Trophoblast cell (in vitro differentiated cells and primary cell): Measurements from ENCODE around the gene KRTAP20-4.

Experiments used
- DNase-seq, 2 donors: peaks; one replicate each; pipeline ENCODE4 v3.0.0-alpha.2; 2016
- H2AFZ ChIP-seq: 2 replicates; pipeline ENCODE4 v1.6.1; 2013; ENCODE audit warnings: low read length, moderate library complexity, mild to moderate bottlenecking; ENCODE audit not compliant: insufficient read depth, poor library complexity
- H2AK5ac ChIP-seq: 2 replicates; pipeline ENCODE4 v1.6.1; 2013; ENCODE audit warnings: mild to moderate bottlenecking, low read length
- H2BK120ac ChIP-seq: 2 replicates; pipeline ENCODE4 v1.6.1; 2013; ENCODE audit warnings: low read length, mild to moderate bottlenecking, moderate library complexity; ENCODE audit not compliant: insufficient read depth, poor library complexity
- H2BK12ac ChIP-seq: 2 replicates; pipeline ENCODE4 v1.6.1; 2013; ENCODE audit warnings: mild to moderate bottlenecking, low read length, moderate library complexity
- H2BK5ac ChIP-seq: 2 replicates; pipeline ENCODE4 v1.6.1; 2013; ENCODE audit warnings: low read length, low read depth, moderate library complexity, mild to moderate bottlenecking; ENCODE audit not compliant: poor library complexity
- H3K14ac ChIP-seq: 2 replicates; pipeline ENCODE4 v1.6.1; 2013; ENCODE audit warnings: mild to moderate bottlenecking, low read length
- H3K18ac ChIP-seq: 2 replicates; pipeline ENCODE4 v1.6.1; 2013; ENCODE audit warnings: mild to moderate bottlenecking, low read length
- H3K23ac ChIP-seq: 2 replicates; pipeline ENCODE4 v1.6.1; 2013; ENCODE audit warnings: low read length
- H3K27ac ChIP-seq: 2 replicates; pipeline ENCODE4 v1.5.1; 2013; ENCODE audit warnings: low read depth, mild to moderate bottlenecking, inconsistent platforms, low read length, moderate library complexity
- H3K27me3 ChIP-seq: 2 replicates; pipeline ENCODE4 v1.6.1; 2013; ENCODE audit warnings: inconsistent platforms, mild to moderate bottlenecking, low read length, moderate library complexity; ENCODE audit not compliant: insufficient read depth
- H3K36me3 ChIP-seq, 2 experiments: 1 replicate in 1 of 2; 2 replicates in 1 of 2; pipeline ENCODE4 v1.6.1; 2013; ENCODE audit warnings: low read length in 2 of 2, mild to moderate bottlenecking in 2 of 2, moderate library complexity in 1 of 2; ENCODE audit not compliant: insufficient read depth in 2 of 2, control insufficient read depth in 1 of 2
- H3K4ac ChIP-seq: 2 replicates; pipeline ENCODE4 v1.6.1; 2013; ENCODE audit warnings: low read depth, mild to moderate bottlenecking, low read length, moderate library complexity
- H3K4me1 ChIP-seq, 2 experiments: 1 replicate in 1 of 2; 2 replicates in 1 of 2; pipeline ENCODE4 v1.6.1; 2013; ENCODE audit warnings: low read length in 2 of 2, mild to moderate bottlenecking in 2 of 2, moderate library complexity in 1 of 2; ENCODE audit not compliant: insufficient read depth in 2 of 2, control insufficient read depth in 1 of 2
- H3K4me2 ChIP-seq: 2 replicates; pipeline ENCODE4 v1.6.1; 2013; ENCODE audit warnings: inconsistent platforms, mild to moderate bottlenecking, low read length, moderate library complexity
- H3K4me3 ChIP-seq: 2 replicates; pipeline ENCODE4 v1.5.1; 2013; ENCODE audit warnings: mild to moderate bottlenecking, low read depth, low read length, inconsistent platforms
- H3K79me1 ChIP-seq: one replicate; pipeline ENCODE4 v1.6.1; 2013; ENCODE audit warnings: low read length
- H3K79me2 ChIP-seq: 2 replicates; pipeline ENCODE4 v1.6.1; 2013; ENCODE audit warnings: low read length, mild to moderate bottlenecking; ENCODE audit not compliant: control insufficient read depth, insufficient read depth, poor library complexity
- H3K9ac ChIP-seq: 2 replicates; pipeline ENCODE4 v1.6.1; 2013; ENCODE audit warnings: mild to moderate bottlenecking, low read length
- H3K9me3 ChIP-seq: 2 replicates; pipeline ENCODE4 v1.6.1; 2013; ENCODE audit warnings: low read depth, mild to moderate bottlenecking, control low read depth, inconsistent platforms, low read length; ENCODE audit not compliant: insufficient read depth
- H4K12ac ChIP-seq: 2 replicates; pipeline ENCODE4 v1.6.1; 2013; ENCODE audit warnings: low read depth, mild to moderate bottlenecking, low read length, moderate library complexity
- H4K8ac ChIP-seq: 2 replicates; pipeline ENCODE4 v1.6.1; 2013; ENCODE audit warnings: low read depth, mild to moderate bottlenecking, low read length, moderate library complexity
- H4K91ac ChIP-seq: one replicate; pipeline ENCODE4 v1.6.1; 2013; ENCODE audit warnings: low read depth, mild to moderate bottlenecking, low read length, moderate library complexity
- WGBS: extraction: QIAGEN DNeasy Blood & Tissue Kit; methylation state at CpG from one replicate; pipeline ENCODE4 v1.1.7; 2013; ENCODE audit warnings: missing lambda C conversion rate; ENCODE audit not compliant: insufficient read length, insufficient coverage; ENCODE audit errors: extremely low coverage; 5-methylcytosine and 5-hydroxymethylcytosine counted together

KRTAP20-4 gene

DNA sequence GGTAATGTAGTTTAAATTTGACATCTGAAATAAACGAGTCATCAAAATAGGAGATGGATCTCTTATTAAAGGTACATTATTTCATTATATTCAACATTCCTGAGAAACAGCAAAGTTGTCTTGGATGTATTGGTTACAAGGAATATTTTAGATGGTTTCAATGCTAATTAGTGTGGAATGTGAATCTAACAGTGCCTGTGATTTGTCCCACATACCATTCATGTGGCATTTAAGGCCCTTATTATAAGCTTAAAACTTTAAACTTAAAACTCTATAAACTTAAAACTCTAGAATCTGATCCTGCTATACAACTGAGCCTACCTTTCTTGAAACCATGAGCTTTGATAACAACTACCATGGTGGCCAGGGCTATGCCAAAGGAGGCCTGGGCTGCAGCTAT is 19.6 kb upstream of the KRTAP20-4 start, which contains the start of gene KRTAP22-1:
Gene KRTAP22-1 (plus strand): TSS at position 301 of the 400 bp plus-strand sequence.
- Histone ChIP-seq H3K36me3 (no peaks in the 10 kb centered on the region), H3K4me3 (no peak within 1 kb of the TSS), H3K4ac (no peak within 1 kb of the TSS), H3K9ac (no peak within 1 kb of the TSS), H3K9me3 (peaks cover 3% of the 10 kb centered on the region), H3K79me2 (no peaks in the 10 kb centered on the region), H4K12ac (no peak within 1 kb of the TSS), H4K8ac (no peak within 1 kb of the TSS), H2AK5ac (no peak within 1 kb of the TSS), H3K23ac (no peak within 1 kb of the TSS), H3K4me1 (no peaks in the 10 kb centered on the region), H3K14ac (no peak within 1 kb of the TSS), H2AFZ (no peak within 1 kb of the TSS), H3K79me1 (no peaks in the 10 kb centered on the region), H2BK120ac (no peak within 1 kb of the TSS), H3K18ac (no peak within 1 kb of the TSS), H3K4me2 (no peak within 1 kb of the TSS), H2BK12ac (no peak within 1 kb of the TSS), H3K27me3 (no peaks in the 10 kb centered on the region), H3K27ac (no peak within 1 kb of the TSS), H4K91ac (no peak within 1 kb of the TSS), H2BK5ac (no peak within 1 kb of the TSS)
- WGBS: no CpG with 5 or more reads among the region's 1 CpG
- DNase-seq: no peak

DNA sequence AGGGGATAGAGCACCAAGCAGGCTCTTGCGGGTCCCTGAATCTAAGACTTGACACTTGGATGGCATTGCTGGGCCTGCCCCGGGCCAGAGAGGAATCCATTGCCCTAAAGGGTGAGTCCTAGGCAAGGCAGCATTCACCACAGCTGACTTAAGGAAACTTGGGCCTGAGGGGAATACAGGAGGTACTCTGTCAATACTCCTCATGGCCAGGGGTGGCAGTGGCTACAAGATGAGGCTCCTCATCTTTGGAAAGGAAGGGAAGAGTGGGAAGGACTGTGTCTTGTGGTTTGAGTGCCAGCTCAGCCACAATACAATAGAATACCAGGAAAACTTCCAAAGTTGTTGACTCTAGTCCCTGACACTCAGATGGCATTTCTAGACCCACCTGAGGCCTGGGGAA is 14.5 kb upstream of the KRTAP20-4 start:
- no peak overlapping the region for H3K9ac ChIP-seq
- H2BK120ac ChIP-seq: no peak overlapping the region
- no peak overlapping the region for H3K14ac ChIP-seq
- H3K36me3 ChIP-seq: no peaks in the 10 kb centered on the region
- no peak overlapping the region for H3K4ac ChIP-seq
- no peaks in the 10 kb centered on the region for H3K27me3 ChIP-seq
- H3K27ac ChIP-seq: no peak overlapping the region
- no peak overlapping the region for H2BK5ac ChIP-seq
- H3K79me2 ChIP-seq: no peaks in the 10 kb centered on the region
- no peak overlapping the region for H4K12ac ChIP-seq
- WGBS: no CpG with 5 or more reads among the region's 2 CpGs
- no peak overlapping the region for H3K4me3 ChIP-seq
- no peak overlapping the region for H3K18ac ChIP-seq
- H2AFZ ChIP-seq: no peak overlapping the region
- H3K9me3 ChIP-seq: peaks cover 3% of the 10 kb centered on the region
- no peak overlapping the region for H4K8ac ChIP-seq
- DNase-seq: no peak
- H2BK12ac ChIP-seq: no peak overlapping the region
- H3K79me1 ChIP-seq: no peaks in the 10 kb centered on the region
- no peaks in the 10 kb centered on the region for H3K4me1 ChIP-seq
- H4K91ac ChIP-seq: no peak overlapping the region
- H3K4me2 ChIP-seq: no peak overlapping the region
- H3K23ac ChIP-seq: no peak overlapping the region
- no peak overlapping the region for H2AK5ac ChIP-seq

DNA sequence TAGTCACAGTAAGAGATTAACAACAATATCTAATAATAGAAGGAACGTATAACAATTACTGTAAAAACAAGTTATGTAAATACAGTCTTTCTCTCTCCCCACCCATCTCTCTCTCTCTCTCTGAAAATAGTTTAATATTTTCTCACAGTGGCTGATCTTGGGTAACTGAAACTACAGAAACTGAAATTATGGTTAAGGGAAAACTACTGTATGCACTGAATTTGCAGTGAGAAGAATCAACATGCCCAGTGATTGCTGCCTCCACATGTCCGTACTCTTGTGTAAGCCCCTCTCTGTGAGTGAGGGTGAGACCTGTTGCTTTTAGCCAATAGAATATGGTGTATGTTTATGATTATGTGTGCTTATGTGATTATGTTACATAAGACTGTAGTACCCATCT is 8.3 kb upstream of the KRTAP20-4 start:
- Histone ChIP-seq H2AFZ (no peak overlapping the region), H3K79me1 (no peaks in the 10 kb centered on the region), H4K91ac (no peak overlapping the region), H3K4me2 (no peak overlapping the region), H3K27ac (no peak overlapping the region), H3K36me3 (no peaks in the 10 kb centered on the region), H3K4me1 (no peaks in the 10 kb centered on the region), H2AK5ac (no peak overlapping the region), H3K14ac (no peak overlapping the region), H3K23ac (no peak overlapping the region), H3K9me3 (no peaks in the 10 kb centered on the region), H4K12ac (no peak overlapping the region), H3K9ac (no peak overlapping the region), H2BK120ac (no peak overlapping the region), H3K4me3 (no peak overlapping the region), H3K18ac (no peak overlapping the region), H2BK5ac (no peak overlapping the region), H2BK12ac (no peak overlapping the region), H3K79me2 (no peaks in the 10 kb centered on the region), H3K27me3 (no peaks in the 10 kb centered on the region), H4K8ac (no peak overlapping the region), H3K4ac (no peak overlapping the region)
- WGBS: no CpG with 5 or more reads among the region's 2 CpGs
- DNase-seq: no peak

DNA sequence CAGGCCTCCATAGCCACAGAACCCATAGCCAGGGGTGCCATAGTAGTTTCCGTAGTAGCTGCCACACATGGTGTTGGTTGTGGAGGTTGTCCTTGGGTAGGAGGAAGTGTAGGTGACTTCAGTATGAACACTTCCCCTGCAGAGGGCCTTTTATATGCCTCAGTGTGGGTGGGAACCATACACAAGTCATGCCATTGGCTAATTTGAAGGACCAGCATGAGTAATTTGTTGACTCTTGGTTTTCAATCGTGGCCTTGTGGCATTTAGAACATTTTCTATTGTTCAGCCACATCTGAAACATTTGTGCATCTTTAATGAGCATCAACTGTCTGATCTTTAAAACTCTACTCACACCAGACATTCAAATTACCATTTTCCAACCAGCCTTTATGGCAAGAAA is 6.6 kb upstream of the KRTAP20-4 start, which contains the start of gene KRTAP6-1:
Gene KRTAP6-1 (minus strand): TSS at position 95 of the 400 bp plus-strand sequence. CDS start 26 bp downstream, at position 69.
- Histone ChIP-seq H3K4me3 (no peak within 1 kb of the TSS), H3K4ac (no peak within 1 kb of the TSS), H2AK5ac (no peak within 1 kb of the TSS), H3K79me1 (no peaks in the 10 kb centered on the region), H4K8ac (no peak within 1 kb of the TSS), H3K23ac (no peak within 1 kb of the TSS), H4K12ac (no peak within 1 kb of the TSS), H3K9me3 (no peaks in the 10 kb centered on the region), H3K27me3 (no peaks in the 10 kb centered on the region), H3K27ac (no peak within 1 kb of the TSS), H3K79me2 (no peaks in the 10 kb centered on the region), H3K9ac (no peak within 1 kb of the TSS), H3K4me2 (no peak within 1 kb of the TSS), H3K18ac (no peak within 1 kb of the TSS), H2AFZ (no peak within 1 kb of the TSS), H3K4me1 (no peaks in the 10 kb centered on the region), H2BK12ac (no peak within 1 kb of the TSS), H3K36me3 (no peaks in the 10 kb centered on the region), H4K91ac (no peak within 1 kb of the TSS), H2BK5ac (no peak within 1 kb of the TSS), H3K14ac (no peak within 1 kb of the TSS), H2BK120ac (no peak within 1 kb of the TSS)
- WGBS: no CpG with 5 or more reads among the region's 2 CpGs
- DNase-seq: no peak
